ENCODE measurements around the gene PLA2G4A. TPM values are rescaled to one million over a fixed set of nuclear protein-coding genes. Genes with fewer than 3 reads are reported as not detected.

Gene PLA2G4A
- total RNA-seq, 1 experiment from 2014 or later: 0.39 TPM

DNA sequence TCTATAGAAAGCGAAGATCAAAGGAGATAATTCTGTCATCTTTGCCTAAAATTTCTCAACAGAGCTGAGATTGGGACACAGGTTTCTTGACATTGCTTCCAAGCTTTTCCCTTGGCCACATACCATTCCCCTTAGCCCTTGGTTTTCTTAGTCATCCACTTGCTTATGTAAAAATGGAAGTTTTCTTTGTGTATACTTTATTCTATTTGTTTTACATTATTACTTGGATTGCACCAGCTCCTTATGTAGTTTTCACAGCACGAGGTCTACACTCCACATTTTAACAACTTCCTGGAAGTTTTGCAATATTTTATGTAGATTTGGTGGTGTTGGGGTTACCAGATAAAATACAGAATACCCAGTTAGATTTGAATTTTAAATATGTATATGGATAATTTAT lies 129.8 kb downstream of the PLA2G4A start:
- Histone ChIP-seq H3K27ac (ENCODE audit: insufficient read length, low read depth, low read length) (no peak overlapping the region), H3K18ac (ENCODE audit: insufficient read length, low read depth, low read length) (no peak overlapping the region), H2AFZ (ENCODE audit: low read length) (no peak overlapping the region), H4K8ac (replicated peaks; ENCODE audit: insufficient read length, low read depth, low read length) (no peak overlapping the region), H2BK15ac (ENCODE audit: low read depth, low read length) (no peak overlapping the region), H3K79me1 (ENCODE audit: insufficient read depth, low read depth, low read length, poor library complexity, severe bottlenecking) (no peaks in the 10 kb centered on the region), H2BK5ac (ENCODE audit: insufficient read length, low read length) (no peak overlapping the region), H2BK120ac (ENCODE audit: low read depth, low read length, poor library complexity, severe bottlenecking) (no peak overlapping the region), H3T11ph (ENCODE audit: low read length) (no peak overlapping the region), H3K56ac (ENCODE audit: insufficient read length, low read depth, low read length) (no peak overlapping the region), H4K20me1 (ENCODE audit: control insufficient read depth, insufficient read depth, insufficient read length) (no peaks in the 10 kb centered on the region), H3K4me1 (ENCODE audit: insufficient read depth, low read length) (no peaks in the 10 kb centered on the region), H2BK12ac (ENCODE audit: insufficient read length, low read depth, low read length) (no peak overlapping the region), H4K5ac (ENCODE audit: insufficient read length, low read depth, low read length) (no peak overlapping the region), H2BK20ac (ENCODE audit: low read depth, low read length, poor library complexity, severe bottlenecking) (no peak overlapping the region), H3K9me3 (ENCODE audit: control insufficient read depth, low read depth, low read length) (no peaks in the 10 kb centered on the region), H3K23me2 (ENCODE audit: insufficient read length, low read depth, low read length, poor library complexity, severe bottlenecking) (no peaks in the 10 kb centered on the region), H2AK5ac (ENCODE audit: insufficient read length, low read length) (no peak overlapping the region), H3K27me3 (ENCODE audit: insufficient read depth, low read length) (no peaks in the 10 kb centered on the region), H3K4ac (ENCODE audit: low read depth, low read length) (no peak overlapping the region), H3K9ac (ENCODE audit: extremely low read depth, insufficient read length, low read length) (no peak overlapping the region), H3K14ac (ENCODE audit: insufficient read depth, low read length) (no peak overlapping the region), H3K79me2 (ENCODE audit: insufficient read depth, low read length) (no peaks in the 10 kb centered on the region), H4K91ac (ENCODE audit: insufficient read length, low read depth, low read length) (no peak overlapping the region), H3K23ac (ENCODE audit: insufficient read length, low read depth, low read length) (no peak overlapping the region), H3K4me2 (ENCODE audit: insufficient read depth, insufficient read length, low read length) (no peak overlapping the region)
- Mint-ChIP-seq H3K27ac (no peak overlapping the region), H3K9me3 (no peaks in the 10 kb centered on the region), H3K4me3 (no peak overlapping the region), H3K4me1 (peaks cover 13 to 15% of the 10 kb centered on the region in 2 experiments), H3K36me3 (ENCODE audit: insufficient read depth in 1 of 3, low read depth in 3 of 3) (no peaks in the 10 kb centered on the region), H3K27me3 (ENCODE audit: low read depth) (no peaks in the 10 kb centered on the region)
- WGBS (ENCODE audit: extremely low coverage, insufficient read length, low lambda C conversion rate): no CpG with 5 or more reads among the region's 2 CpGs
- TF ChIP-seq, protein P1, sequence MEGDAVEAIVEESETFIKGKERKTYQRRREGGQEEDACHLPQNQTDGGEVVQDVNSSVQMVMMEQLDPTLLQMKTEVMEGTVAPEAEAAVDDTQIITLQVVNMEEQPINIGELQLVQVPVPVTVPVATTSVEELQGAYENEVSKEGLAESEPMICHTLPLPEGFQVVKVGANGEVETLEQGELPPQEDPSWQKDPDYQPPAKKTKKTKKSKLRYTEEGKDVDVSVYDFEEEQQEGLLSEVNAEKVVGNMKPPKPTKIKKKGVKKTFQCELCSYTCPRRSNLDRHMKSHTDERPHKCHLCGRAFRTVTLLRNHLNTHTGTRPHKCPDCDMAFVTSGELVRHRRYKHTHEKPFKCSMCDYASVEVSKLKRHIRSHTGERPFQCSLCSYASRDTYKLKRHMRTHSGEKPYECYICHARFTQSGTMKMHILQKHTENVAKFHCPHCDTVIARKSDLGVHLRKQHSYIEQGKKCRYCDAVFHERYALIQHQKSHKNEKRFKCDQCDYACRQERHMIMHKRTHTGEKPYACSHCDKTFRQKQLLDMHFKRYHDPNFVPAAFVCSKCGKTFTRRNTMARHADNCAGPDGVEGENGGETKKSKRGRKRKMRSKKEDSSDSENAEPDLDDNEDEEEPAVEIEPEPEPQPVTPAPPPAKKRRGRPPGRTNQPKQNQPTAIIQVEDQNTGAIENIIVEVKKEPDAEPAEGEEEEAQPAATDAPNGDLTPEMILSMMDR (conservative IDR thresholded peaks at IDR 0.05): no peak
- no peak for DNase-seq
